ENCODE measurements around the gene EIF3D. TPM values are rescaled to one million over a fixed set of nuclear protein-coding genes. Genes with fewer than 3 reads are reported as not detected.
A peak's percentile ranks its signal among the peaks of the same experiment; 100 is the strongest.

Gene EIF3D
- total RNA-seq, 4 donors from 2014 or later = 247 to 409 (median 332) TPM

- Histone ChIP-seq H3K4me3 (no peak overlapping the region), H3K27ac (no peak overlapping the region), H3K9me3 (no peaks in the 10 kb centered on the region), H3K4me1 (peaks cover 2% of the 10 kb centered on the region), H3K36me3 (no peaks in the 10 kb centered on the region), H3K27me3 (peaks cover 58% of the 10 kb centered on the region)
- 40% methylated on average over 9 of the region's 13 CpGs for WGBS
- TF ChIP-seq CTCF (IDR thresholded peaks at IDR 0.05) (no peak), POLR2AphosphoS5 (IDR thresholded peaks at IDR 0.05) (no peak), POLR2A (IDR thresholded peaks at IDR 0.05) (no peak), EP300 (IDR thresholded peaks at IDR 0.05) (no peak)
- no peak for DNase-seq (ENCODE audit: low spot score in 2 of 2)
These were observed 21.9 kb upstream of the EIF3D start for GRCh38 chr22:36550701-36551495.

GRCh38 chr22:36549033-36549432 is 20.1 kb upstream of the EIF3D start:
- Histone ChIP-seq H3K27ac (no peak overlapping the region), H3K36me3 (no peaks in the 10 kb centered on the region), H3K4me3 (no peak overlapping the region), H3K9me3 (no peaks in the 10 kb centered on the region), H3K27me3 (peaks cover 50% of the 10 kb centered on the region), H3K4me1 (peaks cover 4% of the 10 kb centered on the region)
- whole genome bisulfite sequencing = 64% methylated on average over 5 of the region's 5 CpGs
- no peak for DNase-seq (ENCODE audit: low spot score in 2 of 2)
- TF ChIP-seq EP300 (IDR thresholded peaks at IDR 0.05) = no peak
- TF ChIP-seq POLR2A (IDR thresholded peaks at IDR 0.05) = no peak
- no peak for TF ChIP-seq POLR2AphosphoS5 (IDR thresholded peaks at IDR 0.05)
- TF ChIP-seq CTCF (IDR thresholded peaks at IDR 0.05) = no peak

GRCh38 chr22:36548606-36549005 is 19.6 kb upstream of the EIF3D start:
- DNase-seq (ENCODE audit: low spot score in 2 of 2) = no peak
- Histone ChIP-seq H3K27ac (no peak overlapping the region), H3K36me3 (no peaks in the 10 kb centered on the region)

GRCh38 chr22:36546932-36547331 is 18.0 kb upstream of the EIF3D start:
- Histone ChIP-seq H3K27me3 (peaks cover 37% of the 10 kb centered on the region), H3K9me3 (no peaks in the 10 kb centered on the region), H3K4me3 (no peak overlapping the region), H3K4me1 (peaks cover 4% of the 10 kb centered on the region), H3K36me3 (no peaks in the 10 kb centered on the region), H3K27ac (no peak overlapping the region)
- TF ChIP-seq EP300 (IDR thresholded peaks at IDR 0.05) (no peak), CTCF (IDR thresholded peaks at IDR 0.05) (no peak), POLR2AphosphoS5 (IDR thresholded peaks at IDR 0.05) (no peak), POLR2A (IDR thresholded peaks at IDR 0.05) (no peak)
- WGBS = 39% methylated on average over 6 of the region's 6 CpGs
- DNase-seq (ENCODE audit: low spot score in 2 of 2) = no peak

More at GRCh38 chr22:36548606-36549005, 19.6 kb upstream of the EIF3D start:
- Histone ChIP-seq H3K9me3 (no peaks in the 10 kb centered on the region), H3K27me3 (peaks cover 49% of the 10 kb centered on the region), H3K4me3 (no peak overlapping the region), H3K4me1 (peaks cover 4% of the 10 kb centered on the region)
- TF ChIP-seq POLR2A (IDR thresholded peaks at IDR 0.05) (no peak), EP300 (IDR thresholded peaks at IDR 0.05) (no peak), CTCF (IDR thresholded peaks at IDR 0.05) (no peak), POLR2AphosphoS5 (IDR thresholded peaks at IDR 0.05) (no peak)
- WGBS = 44% methylated on average over 14 of the region's 14 CpGs

- Histone ChIP-seq H3K27me3 (peaks cover 30% of the 10 kb centered on the region), H3K4me1 (peaks cover 4% of the 10 kb centered on the region), H3K27ac (no peak overlapping the region), H3K36me3 (no peaks in the 10 kb centered on the region), H3K4me3 (no peak overlapping the region), H3K9me3 (no peaks in the 10 kb centered on the region)
- peak in 1 of 2 donors; percentile 52 for TF ChIP-seq CTCF (IDR thresholded peaks at IDR 0.05)
- TF ChIP-seq POLR2AphosphoS5 (IDR thresholded peaks at IDR 0.05) = no peak
- no peak for TF ChIP-seq EP300 (IDR thresholded peaks at IDR 0.05)
- no peak for TF ChIP-seq POLR2A (IDR thresholded peaks at IDR 0.05)
- 29% methylated on average over 23 of the region's 23 CpGs for WGBS
- DNase-seq (ENCODE audit: low spot score in 2 of 2) = no peak
These were observed 17.3 kb upstream of the EIF3D start for GRCh38 chr22:36546092-36546804.
